ENCODE results near the gene DBNDD2.

DBNDD2 gene

GRCh38 chr20:45407783-45408645, at the start of gene DBNDD2:
Gene DBNDD2 (plus strand): TSS chr20:45408289. CDS start chr20:45408468, 179 bp downstream.
- DNase-seq, result no peak

DNA sequence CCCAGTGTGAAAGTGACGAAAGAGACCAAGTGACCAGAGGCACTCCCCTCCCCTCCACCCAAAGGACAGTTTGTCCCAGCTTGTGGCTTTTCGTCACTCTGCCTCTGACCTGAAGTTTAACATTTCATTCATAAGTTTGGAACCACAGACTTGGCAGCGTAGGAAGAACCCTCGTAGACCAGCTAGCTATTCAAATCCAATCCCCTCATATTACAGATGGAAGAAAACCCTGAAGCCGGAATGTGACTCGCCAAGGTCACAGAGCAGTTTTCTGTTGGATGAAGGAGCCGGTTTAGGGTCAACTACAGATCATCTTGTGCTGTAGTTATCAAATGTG, 49.1 kb upstream of the DBNDD2 start:
- DNase-seq, result no peak

DNA sequence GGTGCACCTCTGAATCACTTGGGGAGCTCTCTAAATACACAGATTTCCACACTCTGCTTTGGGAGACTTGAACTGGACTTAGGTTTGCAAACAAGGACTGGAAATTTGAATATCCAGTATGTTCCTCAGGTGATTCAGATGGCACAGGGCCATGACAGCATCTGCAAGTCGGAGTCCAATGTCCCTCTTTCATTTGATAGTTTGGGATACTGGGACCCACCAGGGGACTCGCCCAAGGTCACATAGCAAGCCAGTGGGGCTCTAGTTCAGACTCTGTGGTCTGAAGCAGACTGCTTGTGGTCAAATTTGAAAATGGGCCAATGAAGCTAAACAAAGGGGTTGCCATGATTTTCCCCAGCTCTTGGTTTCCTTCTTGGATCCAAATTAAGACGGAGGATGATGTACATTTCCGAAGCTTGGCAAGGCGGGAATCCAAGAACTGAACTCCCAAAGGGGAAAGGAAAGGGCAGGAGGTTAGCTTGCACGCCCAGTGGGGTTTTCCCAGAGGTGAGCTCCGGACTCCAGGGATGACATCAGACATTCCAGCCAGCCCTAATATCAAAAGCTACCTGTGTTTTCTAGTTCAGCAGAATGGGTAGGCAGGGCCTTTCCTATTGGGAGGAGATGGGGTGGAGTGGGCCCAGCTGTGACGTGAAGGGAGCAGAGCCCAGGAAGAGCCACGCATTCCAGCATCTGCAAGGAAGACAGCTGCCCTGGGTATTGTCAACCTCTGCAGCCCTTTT, 48.5 kb upstream of the DBNDD2 start:
- DNase-seq, result no peak

DNA sequence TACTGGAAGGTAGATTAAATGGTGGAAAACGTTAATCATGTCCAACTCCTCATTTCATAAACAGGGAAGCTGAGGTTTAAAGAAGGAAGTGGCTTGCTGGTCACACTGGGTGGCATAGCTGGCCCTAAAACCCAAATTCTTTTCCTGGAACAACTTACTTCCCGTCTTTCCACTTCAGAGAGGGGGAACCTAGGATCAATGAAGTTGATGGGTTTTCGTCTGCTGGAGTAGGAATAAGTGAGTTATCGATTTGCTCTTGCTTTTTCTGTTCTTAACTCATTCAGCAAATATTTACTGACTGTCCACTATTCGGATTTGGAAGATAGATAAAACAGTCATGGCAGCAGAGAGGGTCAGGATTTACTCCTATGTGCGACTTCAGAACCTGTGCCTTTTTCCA, 46.3 kb upstream of the DBNDD2 start:
- DNase-seq, result no peak

DNA sequence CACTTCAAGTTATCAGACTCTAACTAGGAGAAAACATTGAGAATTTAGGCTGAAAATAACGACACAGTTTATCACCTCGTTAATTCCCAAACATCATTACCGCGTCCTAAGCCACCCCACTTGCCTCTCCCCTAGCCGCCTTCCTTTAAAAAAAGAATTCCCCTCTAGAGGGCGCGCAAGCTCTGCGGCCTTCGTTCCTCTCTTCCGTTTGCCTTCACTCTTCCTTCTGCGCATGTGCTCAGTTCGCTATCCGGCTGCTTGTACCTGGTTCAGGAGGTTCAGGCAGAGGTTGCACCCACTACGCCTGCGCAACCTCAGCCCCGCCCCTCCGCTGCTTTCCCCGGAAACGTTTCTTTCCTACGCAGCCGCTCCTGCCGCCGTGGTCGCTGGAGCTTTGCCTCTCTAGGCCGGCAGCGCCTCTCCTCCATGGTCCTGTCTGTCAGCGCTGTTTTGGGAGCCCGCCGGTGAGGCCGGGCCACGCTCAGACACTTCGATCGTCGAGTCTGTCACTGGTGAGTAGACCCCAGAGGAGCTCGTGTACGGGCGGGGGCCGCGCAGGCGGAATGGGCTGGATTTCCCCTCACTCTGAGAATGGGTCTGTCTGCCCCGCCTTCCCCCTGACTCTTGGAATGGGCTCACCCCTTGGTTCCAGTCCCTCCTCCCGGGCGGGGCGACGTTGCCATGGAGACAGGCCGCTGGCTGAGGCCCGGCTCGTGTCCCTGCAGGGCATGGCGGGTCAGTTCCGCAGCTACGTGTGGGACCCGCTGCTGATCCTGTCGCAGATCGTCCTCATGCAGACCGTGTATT, 45.1 kb upstream of the DBNDD2 start, which contains the start of gene SYS1:
SYS1 (plus strand) TSS at position 353 of the 807 bp plus-strand sequence; CDS start at position 729, 376 bp downstream.
- peak; percentile 98 for DNase-seq

GRCh38 chr20:45363611-45364492, 44.2 kb upstream of the DBNDD2 start:
- no peak for DNase-seq

DNA sequence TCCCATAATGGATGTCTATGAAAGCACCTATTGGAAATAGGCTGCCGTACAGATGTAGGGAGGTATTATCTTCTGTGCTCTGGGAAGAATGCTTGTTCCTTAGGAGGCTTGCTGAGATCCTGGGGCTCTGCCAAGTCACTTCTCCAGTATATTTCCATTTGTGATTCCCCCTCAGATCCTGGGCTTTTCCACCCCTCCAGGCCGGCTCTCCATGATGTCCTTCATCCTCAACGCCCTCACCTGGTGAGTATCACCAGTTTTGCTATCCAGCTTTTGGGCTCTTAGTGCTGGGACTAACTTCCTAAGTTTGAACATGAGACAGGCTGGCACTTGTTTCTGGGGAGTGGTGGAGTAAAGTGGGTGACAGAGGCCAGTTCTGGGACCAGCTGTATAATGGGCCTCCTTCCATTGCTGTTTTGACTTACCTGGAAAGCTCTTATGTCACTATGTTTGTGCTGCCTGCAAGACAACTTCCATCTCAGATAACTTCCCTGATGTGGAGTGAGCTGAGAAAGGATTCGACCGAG, 42.6 kb upstream of the DBNDD2 start:
- no peak for DNase-seq

DNA sequence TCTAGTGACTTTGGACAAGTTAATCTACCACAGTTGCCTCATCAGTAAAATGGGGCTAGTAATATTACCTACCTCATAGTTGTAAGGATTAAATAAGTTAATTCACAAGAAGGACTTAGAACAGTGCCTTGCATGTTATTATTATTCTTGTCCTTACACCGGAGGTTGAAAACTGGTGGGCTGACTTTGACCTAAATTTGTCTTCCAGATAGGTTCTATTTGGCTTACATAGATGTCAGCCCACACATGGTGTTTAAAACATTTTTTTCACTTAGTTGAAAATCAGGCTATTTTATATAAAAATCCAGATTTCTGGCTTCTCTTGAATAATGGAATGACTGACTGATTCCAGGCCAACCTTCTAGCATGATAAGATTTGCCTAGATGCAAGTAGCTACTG, 41.9 kb upstream of the DBNDD2 start:
- DNase-seq, result no peak

DNA sequence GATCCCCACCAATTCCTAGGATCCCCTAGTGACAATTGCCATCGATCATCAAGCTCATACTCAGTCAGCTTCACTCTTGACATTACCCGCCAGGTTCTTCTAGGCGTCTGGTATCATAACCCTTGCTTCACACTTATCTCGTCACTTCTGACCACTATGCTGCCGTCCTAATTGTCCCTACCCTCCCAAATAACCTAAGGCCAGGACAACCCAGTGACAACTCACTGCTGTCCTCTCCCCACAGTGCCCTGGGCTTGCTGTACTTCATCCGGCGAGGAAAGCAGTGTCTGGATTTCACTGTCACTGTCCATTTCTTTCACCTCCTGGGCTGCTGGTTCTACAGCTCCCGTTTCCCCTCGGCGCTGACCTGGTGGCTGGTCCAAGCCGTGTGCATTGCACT, 41.5 kb upstream of the DBNDD2 start:
- no peak for DNase-seq

GRCh38 chr20:45367126-45367525, 41.0 kb upstream of the DBNDD2 start:
- no peak for DNase-seq

GRCh38 chr20:45368221-45368980, 39.7 kb upstream of the DBNDD2 start:
- no peak for DNase-seq

- no peak for DNase-seq
Observed at GRCh38 chr20:45370571-45371160, 37.4 kb upstream of the DBNDD2 start.

DNA sequence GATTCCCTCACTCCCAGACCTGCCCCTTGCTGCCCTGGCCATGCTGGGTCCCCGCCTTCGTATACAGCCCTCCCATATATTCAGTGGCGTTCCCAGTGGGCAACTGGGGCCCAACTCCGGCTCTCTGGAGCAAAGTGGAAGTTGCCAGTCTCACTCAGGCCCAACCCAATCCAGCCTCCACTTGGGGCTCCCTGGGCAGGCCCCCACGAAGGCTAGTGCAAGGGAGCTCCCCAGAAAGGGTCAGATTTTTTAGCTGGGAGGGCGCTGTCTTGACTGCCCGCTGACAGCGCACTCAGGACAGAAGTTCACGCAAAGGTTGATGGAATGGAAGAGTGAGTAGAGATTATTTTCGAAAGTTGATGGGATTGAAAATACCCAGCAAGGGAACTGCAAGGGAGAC, 35.8 kb upstream of the DBNDD2 start:
- no peak for DNase-seq

- DNase-seq, result no peak
Observed at GRCh38 chr20:45372646-45373352, 35.3 kb upstream of the DBNDD2 start.

GRCh38 chr20:45373353-45374100, 34.6 kb upstream of the DBNDD2 start:
- no peak for DNase-seq

DNA sequence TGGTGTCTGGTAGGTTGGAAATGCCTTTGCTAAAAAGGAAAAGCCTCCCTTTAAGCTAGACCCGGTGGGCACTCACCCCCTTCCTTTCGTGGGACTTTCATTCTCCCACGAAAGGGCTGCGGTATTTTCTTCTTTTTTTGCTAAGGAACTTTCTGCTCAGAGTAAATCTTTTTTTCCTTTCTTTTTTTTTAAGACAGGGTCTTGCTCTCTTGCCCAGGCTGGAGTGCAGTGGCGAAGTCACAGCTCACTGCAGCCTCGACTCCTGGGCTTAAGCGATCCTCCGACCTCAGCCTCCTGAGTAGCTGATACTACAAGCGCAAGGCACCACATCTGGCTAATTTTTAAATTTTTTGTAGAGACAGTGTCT, 34.0 kb upstream of the DBNDD2 start:
- DNase-seq, result no peak

DNA sequence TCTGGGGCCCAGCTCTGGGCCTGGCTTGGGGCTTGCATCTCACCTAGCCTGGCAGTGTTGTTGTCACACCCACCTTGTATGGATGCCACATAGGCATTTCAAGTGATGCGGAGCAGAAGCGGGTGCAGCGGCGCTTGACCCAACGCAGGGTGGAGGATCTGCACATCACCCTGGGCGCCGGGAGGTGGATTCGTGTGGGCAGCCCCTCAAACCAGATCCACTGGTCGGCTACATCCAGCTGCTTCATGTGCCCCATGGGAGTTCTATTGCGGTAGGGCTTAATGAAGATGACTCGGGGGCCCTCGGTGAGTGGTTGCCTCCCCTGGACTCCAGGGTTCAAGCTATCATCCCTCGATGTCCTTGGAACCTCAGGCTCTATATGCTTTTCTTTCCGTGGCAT, 33.1 kb upstream of the DBNDD2 start:
- DNase-seq, result no peak

GRCh38 chr20:45377269-45377668, 30.8 kb upstream of the DBNDD2 start:
- no peak for DNase-seq

DNA sequence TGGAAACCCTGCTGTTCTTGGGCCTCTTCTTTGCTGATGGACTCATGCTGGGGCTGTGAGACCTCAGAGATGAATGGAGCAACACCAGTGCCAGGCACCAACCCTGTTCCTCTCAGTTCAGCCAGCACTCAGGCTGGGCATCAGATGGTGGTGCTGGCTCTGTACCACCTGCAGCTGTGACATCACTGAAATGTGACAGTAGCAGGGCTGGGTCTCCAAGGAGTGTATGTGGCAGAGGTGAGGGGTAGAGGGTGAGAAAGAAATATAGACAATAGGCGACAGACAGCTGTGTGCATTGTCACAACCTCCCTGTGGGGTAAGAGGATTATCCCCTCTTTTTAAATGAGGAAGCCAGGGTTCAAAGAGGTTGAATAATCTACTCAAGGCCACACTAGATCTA, 29.9 kb upstream of the DBNDD2 start, which contains the start of gene TP53TG5:
TP53TG5 (minus strand) TSS at position 135 of the 400 bp plus-strand sequence; CDS start at position 46, 89 bp downstream.
- DNase-seq, result no peak

Data from DMS 273 treated with DMSO at 0.1 percent for 48 hours (cell line).